ENCODE results near the gene HDAC4. TPM values are rescaled to one million over a fixed set of nuclear protein-coding genes. Genes with fewer than 3 reads are reported as not detected.

The HDAC4 gene
- total and polyA plus RNA-seq, 2 of the 4 experiments (the other 2 are of a cell fraction), result 4.1 to 7.2 TPM

GRCh38 chr2:239085201-239085992, 315.4 kb downstream of the HDAC4 start:
- no peak overlapping the region for H2BK120ac ChIP-seq (ENCODE audit: low read depth, low read length)
- H3K36me3 ChIP-seq (ENCODE audit: control insufficient read depth, insufficient read depth, low read length), result peaks cover 46% of the 10 kb centered on the region
- no peaks in the 10 kb centered on the region for H3K9me3 ChIP-seq (ENCODE audit: control insufficient read depth, insufficient read depth, low read length)
- no peak overlapping the region for H3K27ac ChIP-seq (ENCODE audit: insufficient read depth, low read length)
- H3K56ac ChIP-seq (ENCODE audit: extremely low read depth, insufficient read depth, low read length), result no peak overlapping the region
- CTCF ChIA-PET, result no interaction called here
- no peak overlapping the region for H4K8ac ChIP-seq (ENCODE audit: low read depth in 2 of 2, low read length in 2 of 2)
- no peak overlapping the region for H3K9ac ChIP-seq (ENCODE audit: low read depth, low read length)
- H4K20me1 ChIP-seq (ENCODE audit: insufficient read depth, low read length), result no peaks in the 10 kb centered on the region
- no peak for ATAC-seq (ENCODE audit: low read depth)
- no peak overlapping the region for H4K91ac ChIP-seq (ENCODE audit: insufficient read depth, low read depth, low read length)
- 96% methylated on average over 13 of the region's 29 CpGs; no CpG with 5 or more reads in 1 of the 2 experiments for WGBS, 2 experiments (ENCODE audit: extremely low coverage in 2 of 2, insufficient read length in 1 of 2)
- H3K4me1 ChIP-seq (ENCODE audit: control insufficient read depth, insufficient read depth, low read length), result no peaks in the 10 kb centered on the region
- no peak overlapping the region for H2AK5ac ChIP-seq (ENCODE audit: low read depth, low read length)
- in situ Hi-C loops (cut with MboI; ENCODE audit: low sequenced_read_pairs) (no loop called here), dilution Hi-C loops (cut with HindIII; ENCODE audit: low sequenced_read_pairs, unreplicated experiment) (no loop called here), intact Hi-C loops (cut with micrococcal nuclease) (no loop called here)
- H3K23ac ChIP-seq (ENCODE audit: low read depth, low read length), result no peak overlapping the region
- H3K14ac ChIP-seq (replicated peaks; ENCODE audit: low read depth, low read length), result no peak overlapping the region
- DNase-seq, result no peak
- POLR2A ChIA-PET (ENCODE audit: unreplicated experiment), result no interaction called here
- no peak overlapping the region for H4K5ac ChIP-seq (ENCODE audit: low read depth, low read length)
- H3K18ac ChIP-seq (ENCODE audit: low read depth, low read length), result no peak overlapping the region
- H3K79me1 ChIP-seq (ENCODE audit: low read depth in 1 of 2, low read length in 2 of 2), result no peaks in the 10 kb centered on the region
- H2AK9ac ChIP-seq (replicated peaks; ENCODE audit: low read depth, low read length, poor library complexity), result no peak overlapping the region
- TF ChIP-seq ELK1 (IDR thresholded peaks at IDR 0.05; ENCODE audit: borderline replicate concordance, low read depth, low read length) (no peak), FOS (IDR thresholded peaks at IDR 0.05; ENCODE audit: low read depth, low read length) (no peak), CTCF (conservative IDR thresholded peaks at IDR 0.05; ENCODE audit: low read depth, low read length) (no peak), NFE2L2 (IDR thresholded peaks at IDR 0.05; ENCODE audit: low read depth, low read length) (no peak), MXI1 (IDR thresholded peaks at IDR 0.05; ENCODE audit: borderline replicate concordance, low read depth, low read length) (no peak), MAZ (IDR thresholded peaks at IDR 0.05; ENCODE audit: borderline replicate concordance, low read depth, low read length) (no peak), USF2 (IDR thresholded peaks at IDR 0.05; ENCODE audit: low read depth, low read length) (no peak), RAD21 (IDR thresholded peaks at IDR 0.05; ENCODE audit: low read length) (no peak), MAFK (IDR thresholded peaks at IDR 0.05; ENCODE audit: low read depth, low read length) (no peak), CHD1 (IDR thresholded peaks at IDR 0.05; ENCODE audit: low read depth, low read length) (no peak), RFX5 (IDR thresholded peaks at IDR 0.05; ENCODE audit: low read depth, low read length) (no peak), RCOR1 (IDR thresholded peaks at IDR 0.05; ENCODE audit: insufficient replicate concordance, low read length) (no peak), POLR2A (IDR thresholded peaks at IDR 0.05; ENCODE audit: low read depth, low read length) (no peak), SMC3 (IDR thresholded peaks at IDR 0.05; ENCODE audit: low read depth, low read length) (no peak), CEBPB (IDR thresholded peaks at IDR 0.05; ENCODE audit: low read depth, low read length) (no peak), BHLHE40 (IDR thresholded peaks at IDR 0.05; ENCODE audit: low read depth, low read length) (no peak)
- no peak overlapping the region for H3K4ac ChIP-seq (ENCODE audit: low read depth, low read length)
- H2BK20ac ChIP-seq (ENCODE audit: low read depth, low read length), result no peak overlapping the region
- no peak overlapping the region for H3K4me3 ChIP-seq (ENCODE audit: insufficient read depth, low read depth, low read length)
- H3K27me3 ChIP-seq (ENCODE audit: control insufficient read depth, insufficient read depth, low read length), result no peaks in the 10 kb centered on the region
- H2BK5ac ChIP-seq (ENCODE audit: low read depth, low read length, poor library complexity, severe bottlenecking), result no peak overlapping the region
- no peak overlapping the region for H2BK15ac ChIP-seq (ENCODE audit: low read depth, low read length)
- H2AFZ ChIP-seq (replicated peaks; ENCODE audit: low read length, poor library complexity), result no peak overlapping the region
- BruUV-seq (replicated peaks), result no TSS peak
- H3K4me2 ChIP-seq (ENCODE audit: low read depth, low read length), result no peak overlapping the region
- H3K9me1 ChIP-seq (ENCODE audit: insufficient read depth, low read length), result no peaks in the 10 kb centered on the region

All from IMR-90 (cell line).